CD4-positive, alpha-beta T cell treated with Interleukin-15 for 1 hour (primary cell): ENCODE data around the gene TAF3.

Experiments used
- DNase-seq: peaks from one replicate; pipeline ENCODE4 v3.0.0-alpha.2; 2020

Gene TAF3

DNA sequence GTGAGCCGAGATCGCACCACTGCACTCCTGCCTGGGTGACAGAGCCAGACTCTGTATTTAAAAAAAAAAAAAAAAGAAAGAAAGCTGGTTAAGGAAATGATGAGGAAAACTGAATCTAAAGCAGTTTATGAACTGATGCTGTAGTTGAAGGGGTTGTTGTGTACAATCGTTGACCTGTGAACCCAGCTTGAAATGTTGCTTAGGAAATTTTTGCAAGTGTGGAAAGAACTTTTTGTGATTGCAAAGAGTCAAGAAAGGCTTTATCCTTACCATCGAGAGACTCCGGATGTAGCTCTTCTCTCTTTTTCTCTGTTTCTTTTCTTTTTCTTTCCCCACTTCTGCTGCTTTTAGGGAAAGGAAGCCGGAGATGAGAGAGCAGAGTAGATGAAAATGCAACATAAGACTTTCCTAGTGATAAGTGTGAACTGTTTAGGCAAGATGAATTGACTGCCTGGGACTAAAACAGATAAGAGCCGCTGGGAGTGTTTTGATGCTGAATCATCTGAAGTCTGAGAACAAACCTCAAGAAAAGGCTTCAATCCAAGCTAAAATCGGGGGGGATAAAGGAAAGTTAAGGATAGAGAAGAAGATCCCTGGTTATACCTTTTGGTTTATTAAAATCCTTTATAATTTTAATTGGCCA lies 69.0 kb downstream of the TAF3 start:
- no peak for DNase-seq

- no peak for DNase-seq
Measured at GRCh38 chr10:7889947-7890542, 71.7 kb downstream of the TAF3 start.

DNA sequence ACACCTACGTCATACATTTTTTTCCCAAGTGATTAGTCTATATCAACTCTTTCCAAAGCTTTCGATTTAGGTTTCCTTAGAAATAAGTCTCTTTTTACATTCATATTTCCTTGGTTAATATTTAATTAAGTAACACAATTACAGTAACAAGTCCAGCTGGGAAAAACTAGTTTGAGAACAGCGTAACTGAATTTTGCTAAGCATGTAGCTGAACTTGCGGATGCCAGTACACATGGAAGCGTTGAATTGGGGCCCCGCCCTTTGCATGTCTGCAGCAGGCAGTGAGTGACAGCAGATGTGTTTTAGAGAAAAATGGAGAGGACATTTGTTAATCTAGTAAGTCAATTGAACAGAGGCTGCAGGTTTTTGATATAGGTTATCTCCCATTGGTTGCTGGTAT lies 72.5 kb downstream of the TAF3 start:
- no peak for DNase-seq

- DNase-seq = no peak
Measured at GRCh38 chr10:7891634-7892033, 73.3 kb downstream of the TAF3 start.

DNA sequence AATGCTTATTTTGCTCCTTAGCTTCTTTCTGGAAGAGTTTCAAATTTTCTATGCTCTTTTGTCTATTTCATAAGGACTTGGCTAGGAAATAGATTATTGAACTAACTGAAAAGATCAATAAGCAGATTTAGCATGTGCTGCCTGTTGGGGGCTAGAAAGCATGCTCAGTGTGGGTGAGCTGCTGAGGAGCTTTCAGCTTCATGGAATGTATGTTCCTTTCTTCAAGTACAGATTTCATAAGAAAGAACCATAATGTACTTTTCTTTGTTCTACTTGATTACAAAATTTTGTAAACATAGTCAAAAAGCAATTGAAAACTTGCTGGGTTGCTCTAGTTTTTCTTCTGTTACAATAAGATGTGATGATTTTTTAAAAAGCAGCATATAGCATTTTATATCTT lies 73.8 kb downstream of the TAF3 start:
- no peak for DNase-seq

DNA sequence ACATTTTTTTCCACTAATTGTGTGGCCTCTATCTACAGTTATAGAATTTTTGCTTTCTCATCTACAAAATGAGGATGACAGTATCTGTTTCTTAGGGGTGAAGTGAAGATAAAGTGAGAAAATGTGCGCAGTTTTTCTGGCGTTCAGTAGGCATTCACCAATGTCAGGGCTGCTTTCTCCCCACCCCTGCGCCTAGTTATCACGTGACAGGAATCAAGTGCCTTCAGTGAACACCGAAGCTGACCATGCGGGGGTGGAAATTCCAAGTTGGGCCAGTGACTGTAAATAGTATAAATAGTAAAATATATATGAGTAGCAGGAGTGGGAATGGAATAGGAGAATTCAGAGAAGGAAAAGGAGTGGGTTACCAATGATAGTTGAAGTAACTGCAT lies 77.4 kb downstream of the TAF3 start:
- DNase-seq = no peak

DNA sequence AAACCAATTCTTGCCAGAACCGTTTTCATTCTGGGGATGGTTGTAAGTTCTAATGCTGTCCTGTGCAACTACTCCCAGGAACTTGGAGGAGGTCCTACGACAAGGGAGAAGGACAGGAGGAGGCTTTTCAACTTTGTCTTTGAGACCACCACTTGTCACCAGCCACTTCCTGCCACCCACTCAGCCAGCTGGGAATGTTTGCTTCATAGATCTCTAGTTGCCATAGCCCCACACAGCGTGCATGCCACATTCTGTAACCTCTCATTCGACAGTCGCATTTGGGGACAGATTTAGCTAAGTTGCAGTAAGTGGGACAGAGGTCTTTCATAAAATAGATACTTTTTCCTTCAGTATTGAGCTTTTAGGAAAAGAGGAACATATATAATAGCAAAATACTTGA lies 78.0 kb downstream of the TAF3 start:
- no peak for DNase-seq

- DNase-seq = no peak
Measured at GRCh38 chr10:7901256-7901655, 83.0 kb downstream of the TAF3 start.

DNA sequence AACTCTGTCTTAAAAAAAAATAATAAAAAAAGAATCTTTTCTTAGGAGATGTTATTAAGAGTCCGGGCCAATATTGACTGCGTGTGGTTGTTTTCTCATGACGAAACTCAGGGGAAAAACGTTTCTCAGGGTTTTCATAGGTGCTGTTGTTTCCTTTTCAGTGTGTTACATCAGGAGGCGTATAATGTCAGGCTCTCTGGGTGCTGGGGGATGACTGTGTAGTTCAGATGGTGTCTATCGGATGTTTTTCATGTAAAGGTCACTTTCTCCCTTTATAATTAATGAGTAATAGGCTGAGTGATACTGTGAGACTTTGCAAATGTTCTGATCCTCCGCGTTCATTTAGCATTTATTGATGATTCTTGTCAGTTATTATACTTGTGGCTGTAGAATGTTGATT lies 84.1 kb downstream of the TAF3 start:
- DNase-seq = no peak

DNA sequence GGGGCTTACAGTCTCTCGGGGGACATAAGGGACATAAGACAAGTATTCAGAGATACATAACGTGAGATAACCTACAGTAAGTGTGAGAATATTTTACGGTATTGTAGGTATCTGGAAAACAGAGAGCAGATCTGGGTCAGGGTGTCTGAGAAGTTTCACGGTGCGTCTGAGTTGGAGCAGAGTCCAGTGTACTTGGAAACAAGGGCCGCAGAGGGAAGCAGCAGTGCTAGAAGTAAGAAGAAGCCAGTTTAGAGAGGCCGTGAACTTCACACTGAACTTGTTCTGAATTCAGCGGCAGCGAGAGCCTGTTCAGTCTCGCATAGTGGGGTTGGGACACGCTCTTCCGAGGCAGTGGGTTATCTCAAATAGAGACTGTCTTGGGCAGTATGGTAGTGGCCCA lies 85.5 kb downstream of the TAF3 start:
- DNase-seq = no peak

DNA sequence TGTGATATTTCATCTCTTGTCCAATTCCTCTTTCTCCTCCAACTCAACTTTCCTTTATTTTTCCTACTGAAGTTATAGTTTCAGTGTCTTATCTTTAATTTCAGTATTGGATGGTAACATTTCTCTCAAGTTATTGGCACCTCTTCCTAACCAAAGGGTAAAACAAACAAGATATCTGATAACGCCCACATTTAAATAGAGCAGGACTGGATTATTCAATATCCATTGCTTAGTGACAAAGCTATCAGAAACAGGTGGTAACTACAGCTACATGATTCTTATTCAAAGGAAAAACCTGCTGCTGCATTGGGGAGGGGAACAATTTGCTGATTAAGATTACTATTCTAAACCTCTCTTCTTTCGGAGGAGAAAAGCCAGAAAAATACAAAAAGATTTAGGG lies 87.8 kb downstream of the TAF3 start:
- no peak for DNase-seq

- no peak for DNase-seq
Measured at GRCh38 chr10:7908541-7909210, 90.4 kb downstream of the TAF3 start.

DNA sequence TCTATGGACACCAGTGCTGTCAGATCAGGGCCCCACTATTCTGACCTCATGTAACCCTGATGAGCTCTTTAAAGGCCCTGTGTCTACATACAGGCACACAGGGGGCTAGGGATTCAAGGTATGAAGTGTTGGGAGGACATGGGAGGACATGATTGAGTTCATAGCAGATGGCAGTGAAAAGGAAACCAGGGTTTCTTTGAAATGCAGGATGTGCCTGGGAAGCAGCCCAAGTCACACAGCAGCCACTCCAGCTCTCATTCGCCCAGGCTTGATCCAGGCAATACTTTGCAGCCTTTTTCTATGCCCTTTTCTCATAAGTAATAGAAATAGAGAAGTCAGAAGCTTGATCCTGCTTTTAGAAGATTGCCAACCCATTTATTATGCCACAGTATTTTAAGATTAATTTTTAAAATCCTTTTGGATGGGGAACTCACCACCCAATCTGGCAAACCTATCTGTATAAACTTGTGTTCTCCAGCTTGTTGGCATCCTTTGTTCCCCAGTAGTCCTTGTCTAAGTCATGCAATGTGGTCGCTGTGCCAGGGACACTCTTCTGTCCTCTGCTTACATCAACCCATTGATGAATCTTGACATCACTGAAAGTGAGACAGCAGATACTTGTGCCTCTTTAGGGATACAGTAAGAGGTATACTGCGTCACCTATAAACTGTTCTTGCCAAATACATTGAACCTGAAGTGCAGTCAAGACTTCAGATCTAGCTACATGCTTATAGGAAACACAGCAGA lies 95.0 kb downstream of the TAF3 start:
- no peak for DNase-seq

DNA sequence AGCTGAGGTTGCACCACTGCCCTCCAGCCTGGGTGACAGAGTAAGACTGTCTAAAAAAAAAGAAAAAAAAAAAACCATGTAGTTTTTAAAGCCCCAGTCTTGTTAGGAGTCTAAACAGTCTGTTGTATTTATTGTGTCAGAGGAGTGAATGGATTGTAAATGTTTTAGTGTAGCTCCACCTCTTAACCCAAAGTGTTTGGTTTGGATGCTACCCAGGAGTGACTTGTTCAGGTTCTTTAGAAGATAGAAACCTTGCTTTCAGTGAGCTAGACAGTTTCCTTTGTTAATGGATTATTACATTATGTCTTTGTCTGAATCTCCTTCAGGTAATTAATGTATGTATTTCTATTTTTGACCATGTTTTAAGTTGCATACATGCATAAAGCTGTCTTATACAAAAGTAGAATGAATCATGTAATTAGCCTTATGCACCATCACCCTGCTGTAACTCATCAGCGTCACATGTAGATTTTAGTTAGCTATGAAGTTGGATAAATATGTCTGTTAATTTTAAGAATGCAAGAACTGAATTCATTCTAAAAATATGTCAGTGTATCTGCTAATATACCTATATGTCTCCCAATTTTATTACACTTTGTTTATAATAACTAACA lies 97.7 kb downstream of the TAF3 start:
- no peak for DNase-seq

- no peak for DNase-seq
Measured at GRCh38 chr10:7917736-7918135, 99.4 kb downstream of the TAF3 start.

DNA sequence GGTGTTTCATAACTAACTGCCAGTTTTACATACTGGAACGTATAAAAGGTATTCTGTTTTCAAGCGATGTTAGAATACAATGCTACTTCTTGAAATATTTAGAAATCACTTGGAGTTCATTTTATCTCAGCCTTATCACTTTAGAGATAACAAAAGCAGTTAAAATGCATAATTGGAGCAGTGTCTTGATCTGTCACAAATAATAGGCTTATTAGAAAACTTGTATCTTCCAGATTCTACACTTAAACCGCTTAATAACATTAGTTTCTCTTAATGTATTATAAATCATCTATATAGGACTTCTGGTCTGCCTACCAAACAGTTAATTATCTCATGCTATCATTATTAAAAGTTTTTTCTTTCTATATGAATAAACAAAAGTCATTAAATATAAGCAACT lies 104.4 kb downstream of the TAF3 start:
- DNase-seq = no peak

GRCh38 chr10:7928536-7928935 lies 110.2 kb downstream of the TAF3 start:
- no peak for DNase-seq

- DNase-seq = no peak
Measured at GRCh38 chr10:7932301-7933036, 114.2 kb downstream of the TAF3 start.

DNA sequence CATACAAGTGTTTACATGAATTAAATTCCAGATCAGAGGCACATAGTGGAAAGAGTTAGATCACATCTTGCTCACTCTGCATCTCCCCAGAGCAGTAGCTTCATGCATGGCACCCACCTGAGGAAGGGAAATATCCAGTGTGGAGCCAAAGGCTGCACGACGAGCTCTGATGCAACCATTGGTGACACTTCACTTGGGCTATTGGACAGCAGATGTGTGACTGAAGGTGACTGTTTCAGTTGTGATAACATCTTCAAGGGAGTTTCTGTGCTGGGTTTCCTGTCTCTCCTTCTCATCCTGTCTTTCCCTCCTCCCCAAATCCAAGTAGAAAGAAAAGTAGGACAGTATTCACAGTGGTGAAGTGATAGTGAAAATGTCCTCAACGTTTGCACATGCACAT lies 115.0 kb downstream of the TAF3 start:
- no peak for DNase-seq

- no peak for DNase-seq
Measured at GRCh38 chr10:7933757-7934156, 115.5 kb downstream of the TAF3 start.

DNA sequence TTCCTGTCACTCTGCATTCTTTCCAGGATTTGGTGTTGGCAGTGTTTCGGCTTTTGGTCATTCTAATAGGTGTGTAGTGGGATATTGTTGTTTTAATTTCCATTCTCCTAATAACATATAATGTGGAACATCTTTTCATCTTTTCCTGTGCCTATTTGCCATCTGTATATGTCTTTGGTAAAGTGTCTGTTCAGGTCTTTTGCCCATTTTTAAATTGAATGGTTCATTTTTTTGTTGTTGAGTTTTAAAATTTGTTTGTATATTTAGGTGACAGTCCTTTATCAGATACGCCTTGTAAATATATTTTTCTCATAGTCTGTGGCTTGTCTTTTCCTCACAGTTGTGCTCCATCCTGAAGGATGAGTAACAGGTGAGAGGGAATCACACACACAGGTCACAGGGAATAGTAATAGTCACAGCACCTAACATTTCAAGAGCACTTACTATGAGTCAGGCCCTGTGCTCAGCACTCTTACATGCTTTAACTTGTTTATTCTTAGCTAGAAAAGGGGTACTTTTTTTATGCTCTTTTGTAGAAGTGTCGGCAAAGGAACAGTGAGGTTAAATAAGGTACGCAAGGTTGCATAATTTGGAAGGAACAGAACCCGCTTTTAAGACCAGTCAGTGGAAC lies 119.1 kb downstream of the TAF3 start:
- no peak for DNase-seq

DNA sequence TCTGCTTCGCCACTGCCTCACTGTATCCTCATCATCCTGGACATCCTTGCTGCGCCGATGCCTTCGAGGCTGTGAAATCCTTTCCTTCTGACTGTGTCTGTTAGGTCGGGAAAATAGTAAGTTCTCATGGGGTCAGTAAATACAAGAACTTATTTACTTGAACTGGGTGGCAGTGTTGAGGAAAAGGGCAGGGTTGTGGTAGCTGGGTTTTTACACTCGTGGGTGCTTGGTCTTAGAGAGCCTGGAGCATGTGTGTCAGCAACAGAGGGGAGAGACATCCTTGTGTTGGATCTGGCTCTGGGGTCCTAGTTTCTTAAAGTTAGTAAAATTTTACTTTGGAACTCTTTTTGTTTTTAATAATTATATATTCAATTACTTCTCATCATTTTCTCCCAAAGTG lies 123.3 kb downstream of the TAF3 start:
- DNase-seq = no peak
